Kidney capillary endothelial cell (primary cell): ENCODE data around the gene SYCP2.

Source experiments
- DNase-seq: peaks from one replicate; pipeline ENCODE4 v3.0.0-alpha.2; 2018; ENCODE audit warnings: low spot score

The SYCP2 gene

DNA sequence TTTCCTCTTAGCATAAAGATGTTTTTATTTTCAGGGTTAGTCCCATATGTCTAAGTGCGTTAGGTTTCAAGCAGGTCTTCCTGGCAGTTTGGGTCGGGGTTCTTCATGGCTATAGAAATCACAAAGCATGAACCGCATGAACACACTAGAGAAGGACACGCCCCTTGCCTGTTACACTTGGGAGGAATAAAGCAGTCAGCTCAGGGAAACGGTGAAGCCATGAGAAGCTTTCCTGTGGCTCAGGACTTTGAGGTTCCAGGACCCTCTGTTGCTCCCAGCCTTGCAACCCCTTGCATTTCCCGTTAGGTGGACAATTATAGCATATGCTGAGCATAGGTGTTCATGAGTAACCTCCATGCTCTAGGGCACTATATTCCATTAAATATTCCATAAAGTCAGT lies 96.7 kb downstream of the SYCP2 start:
- DNase-seq: no peak

- peak; percentile 72 for DNase-seq
Measured at GRCh38 chr20:59835448-59836395, 97.7 kb downstream of the SYCP2 start.

GRCh38 chr20:59835057-59835447 lies 98.4 kb downstream of the SYCP2 start:
- DNase-seq: no peak

GRCh38 chr20:59832406-59833363 lies 100.8 kb downstream of the SYCP2 start:
- no peak for DNase-seq

- DNase-seq: no peak
Measured at GRCh38 chr20:59831916-59832270, 101.5 kb downstream of the SYCP2 start.

GRCh38 chr20:59831024-59831915 lies 102.2 kb downstream of the SYCP2 start:
- peak; percentile 65 for DNase-seq

DNA sequence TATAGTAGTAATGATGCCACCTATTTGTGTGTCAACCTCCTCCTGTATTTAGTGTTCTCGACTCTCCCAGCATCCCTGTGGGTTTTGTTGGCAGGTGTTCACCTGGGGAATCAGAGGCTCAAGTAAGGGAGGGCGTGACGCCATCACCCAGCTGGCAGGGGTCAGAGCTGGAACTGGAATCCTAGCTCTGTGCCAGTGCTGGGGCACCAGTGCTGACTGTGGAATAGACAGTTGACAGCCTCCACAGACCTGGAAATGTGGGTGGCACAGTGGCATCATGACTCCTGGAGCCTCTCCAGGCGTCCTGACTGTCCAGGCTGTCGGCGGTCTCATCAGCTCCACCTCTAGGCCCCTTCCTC lies 102.8 kb downstream of the SYCP2 start:
- no peak for DNase-seq

- no peak for DNase-seq
Measured at GRCh38 chr20:59829786-59830664, 103.4 kb downstream of the SYCP2 start.

- no peak for DNase-seq
Measured at GRCh38 chr20:59829054-59829785, 104.2 kb downstream of the SYCP2 start.

- DNase-seq: no peak
Measured at GRCh38 chr20:59828125-59829053, 105.0 kb downstream of the SYCP2 start.

GRCh38 chr20:59827138-59828056 lies 106.0 kb downstream of the SYCP2 start:
- DNase-seq: no peak

DNA sequence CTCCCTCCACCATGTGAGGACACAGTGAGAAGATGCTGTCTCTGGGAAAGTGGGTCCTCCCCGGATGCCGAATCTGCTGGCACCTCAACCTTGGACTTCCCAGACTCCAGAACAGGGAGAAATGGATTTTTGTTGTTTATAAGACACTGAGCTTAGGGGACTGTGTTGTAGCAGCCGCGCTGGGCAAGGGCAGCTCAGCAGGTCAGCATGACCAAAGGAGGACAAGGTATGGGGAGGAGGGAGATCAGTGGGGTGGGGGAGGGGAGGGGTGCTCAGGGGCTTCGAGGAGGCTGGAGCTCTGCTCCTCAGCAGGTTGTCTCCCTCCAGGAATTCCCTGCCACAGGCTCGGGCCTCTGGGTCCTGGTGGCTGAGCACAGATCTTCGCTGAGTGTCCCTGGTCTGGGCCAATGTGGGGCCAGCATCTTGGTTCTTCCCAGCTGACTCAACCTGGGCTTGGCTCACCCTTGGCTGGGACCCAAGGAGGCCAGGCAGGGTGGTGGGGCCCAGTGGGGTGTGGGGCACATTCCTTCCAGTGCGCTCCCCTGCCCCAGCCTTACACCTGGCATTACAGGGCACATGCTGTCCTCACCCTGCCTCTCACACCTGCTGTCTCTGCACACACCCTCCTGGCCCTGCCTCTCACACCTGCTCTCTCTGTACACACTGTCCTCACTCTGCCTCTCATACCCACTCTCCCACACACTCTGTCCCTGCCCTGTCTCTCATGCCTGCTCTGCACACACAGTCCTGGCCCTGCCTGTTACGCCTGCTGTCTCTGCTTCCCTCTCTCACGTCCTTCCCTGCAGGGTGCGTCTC lies 107.3 kb downstream of the SYCP2 start:
- DNase-seq: no peak

- DNase-seq: no peak
Measured at GRCh38 chr20:59825563-59825920, 107.9 kb downstream of the SYCP2 start.

DNA sequence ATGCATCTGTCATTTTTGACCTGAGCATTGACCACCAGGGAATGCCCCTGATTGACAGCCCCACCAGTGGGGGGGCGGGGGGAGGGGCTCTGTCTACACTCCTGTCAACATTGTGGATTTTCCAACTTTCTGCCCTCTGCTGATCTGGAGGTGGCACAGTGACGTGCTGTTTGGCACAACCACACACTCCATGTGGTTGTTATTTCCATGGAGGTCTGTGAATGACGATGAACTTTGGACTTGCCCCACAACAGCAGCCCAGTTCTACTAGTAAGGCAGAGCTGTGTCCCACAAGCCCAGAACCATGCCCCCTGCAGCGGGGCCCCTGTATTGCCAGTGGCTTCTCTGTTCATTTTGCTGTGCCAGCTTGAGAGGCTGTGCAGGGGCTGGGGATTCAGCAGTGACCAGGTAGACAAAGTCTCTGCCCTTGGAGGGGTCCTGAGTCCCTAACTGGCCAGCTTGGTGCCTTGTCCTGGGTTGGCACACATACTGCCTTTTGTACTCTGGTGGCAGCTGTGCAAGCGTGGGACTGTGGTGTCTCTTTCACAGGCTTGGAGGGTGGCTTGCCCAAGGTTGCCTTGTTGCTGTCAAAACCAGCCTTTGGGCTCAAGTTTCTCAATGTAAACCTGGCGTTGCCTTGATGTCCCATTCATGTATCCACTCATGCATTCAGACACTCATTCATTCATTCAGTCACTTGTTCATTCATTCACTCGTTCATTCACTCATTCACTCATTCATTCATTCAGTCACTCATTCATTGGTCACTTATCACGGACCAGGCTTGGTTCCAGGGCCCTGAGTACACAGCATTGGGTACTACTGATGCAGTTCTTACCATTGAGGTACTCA lies 108.5 kb downstream of the SYCP2 start:
- DNase-seq: no peak

- DNase-seq: no peak
Measured at GRCh38 chr20:59823491-59824259, 109.8 kb downstream of the SYCP2 start.
